Ectodermal cell (in vitro differentiated cells): ENCODE data around the gene LINGO3.

ENCODE experiments used
- H3K27ac ChIP-seq: 2 replicates; pipeline ENCODE4 v1.7.0; 2013; ENCODE audit warnings: mild to moderate bottlenecking, low read depth, low read length; ENCODE audit not compliant: insufficient read depth, poor library complexity, severe bottlenecking
- H3K27me3 ChIP-seq: 2 replicates; pipeline ENCODE4 v1.7.0; 2013; ENCODE audit warnings: mild to moderate bottlenecking, low read length; ENCODE audit not compliant: insufficient read depth, control insufficient read depth, poor library complexity, severe bottlenecking
- H3K36me3 ChIP-seq: one replicate; pipeline ENCODE4 v1.7.0; 2013; ENCODE audit warnings: low read length; ENCODE audit not compliant: control insufficient read depth, insufficient read depth
- H3K4me1 ChIP-seq: one replicate; pipeline ENCODE4 v1.7.0; 2013; ENCODE audit warnings: low read length; ENCODE audit not compliant: control insufficient read depth, insufficient read depth
- H3K4me3 ChIP-seq: 2 replicates; pipeline ENCODE4 v1.7.0; 2013; ENCODE audit warnings: low read depth, low read length, control low read depth; ENCODE audit not compliant: insufficient read depth
- H3K9me3 ChIP-seq: 2 replicates; pipeline ENCODE4 v1.7.0; 2013; ENCODE audit warnings: mild to moderate bottlenecking, low read length, moderate library complexity; ENCODE audit not compliant: control insufficient read depth
- WGBS, 2 experiments: methylation state at CpG; one replicate each; pipeline ENCODE4 v1.1.7; 2013; ENCODE audit warnings: missing lambda C conversion rate in 2 of 2; 5-methylcytosine and 5-hydroxymethylcytosine counted together

LINGO3 gene

DNA sequence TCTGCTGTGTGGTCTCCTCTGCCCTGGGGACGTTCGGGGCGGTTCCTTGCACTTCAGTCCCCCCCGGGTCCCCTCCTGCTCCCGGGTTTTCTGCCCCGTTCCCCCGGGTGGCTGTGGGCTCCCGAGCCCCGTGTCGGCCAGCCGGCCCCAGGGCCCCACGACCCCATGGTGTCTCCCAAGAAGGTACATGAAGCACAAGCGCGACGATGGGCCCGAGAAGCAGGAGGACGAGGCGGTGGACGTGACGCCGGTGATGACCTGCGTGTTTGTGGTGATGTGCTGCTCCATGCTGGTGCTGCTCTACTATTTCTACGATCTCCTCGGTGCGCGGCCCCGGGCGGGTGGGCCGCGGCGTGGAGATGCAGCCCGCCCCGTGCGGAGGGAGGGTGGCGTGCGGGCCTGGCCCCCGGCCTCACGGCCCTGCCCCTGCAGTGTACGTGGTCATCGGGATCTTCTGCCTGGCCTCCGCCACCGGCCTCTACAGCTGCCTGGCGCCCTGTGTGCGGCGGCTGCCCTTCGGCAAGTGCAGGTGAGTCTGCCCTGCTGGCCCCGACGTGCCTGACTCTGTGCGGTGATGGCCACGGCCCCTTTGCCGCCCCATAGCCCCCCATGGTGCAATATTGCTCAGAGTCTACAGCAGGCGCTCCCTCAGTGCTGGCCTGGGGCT is 31.8 kb upstream of the LINGO3 start:
- 94% methylated on average over 52 of the region's 52 CpGs for WGBS, 2 experiments
- H3K4me3 ChIP-seq = no peak overlapping the region
- no peaks in the 10 kb centered on the region for H3K9me3 ChIP-seq
- H3K36me3 ChIP-seq = no peaks in the 10 kb centered on the region
- H3K4me1 ChIP-seq = peaks cover 5% of the 10 kb centered on the region
- no peaks in the 10 kb centered on the region for H3K27me3 ChIP-seq
- H3K27ac ChIP-seq = no peak overlapping the region

DNA sequence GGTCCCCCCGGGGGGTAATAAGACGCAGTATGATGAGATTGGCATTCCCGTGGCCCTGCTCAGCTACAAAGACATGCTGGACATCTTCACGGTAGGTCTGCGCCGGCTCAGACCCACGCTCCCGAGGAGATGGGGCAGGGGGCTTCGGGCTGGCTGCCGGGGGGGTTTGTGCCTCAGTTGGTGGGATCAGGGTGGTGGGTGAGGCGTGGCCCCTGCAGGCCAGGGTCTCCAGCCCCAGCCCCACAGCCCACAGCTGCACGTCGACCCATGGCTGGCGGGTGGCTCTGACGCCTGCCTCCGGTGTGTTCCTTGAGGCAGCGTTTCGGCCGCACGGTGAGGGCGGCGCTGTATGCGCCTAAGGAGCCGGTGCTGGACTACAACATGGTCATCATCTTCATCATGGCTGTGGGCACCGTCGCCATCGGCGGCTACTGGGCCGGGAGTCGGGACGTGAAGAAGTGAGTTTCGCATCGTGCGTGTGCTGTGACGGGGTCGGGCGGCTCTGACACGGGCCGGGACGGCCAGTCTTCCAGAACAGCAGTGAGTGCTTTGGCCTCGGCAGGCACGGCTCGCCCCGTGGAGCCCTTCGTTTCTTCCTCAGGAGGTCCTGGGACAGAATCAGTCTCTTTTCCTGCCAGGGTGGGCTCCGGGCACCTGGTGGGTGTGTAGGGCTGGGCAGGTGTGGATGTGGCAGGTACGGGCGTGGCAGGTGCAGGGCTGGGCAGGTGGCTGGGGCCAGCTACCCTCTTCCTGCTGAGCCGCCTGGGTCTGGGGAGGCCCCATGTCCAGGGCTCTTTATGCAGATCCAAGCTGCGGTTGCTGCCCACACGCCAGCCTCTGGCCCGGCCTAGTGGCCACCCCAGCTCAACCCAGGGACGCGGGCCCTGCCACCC is 31.0 kb upstream of the LINGO3 start:
- Histone ChIP-seq H3K4me3 (no peak overlapping the region), H3K4me1 (peaks cover 5% of the 10 kb centered on the region), H3K36me3 (no peaks in the 10 kb centered on the region), H3K9me3 (no peaks in the 10 kb centered on the region), H3K27ac (no peak overlapping the region), H3K27me3 (no peaks in the 10 kb centered on the region)
- WGBS, 2 experiments = 96% methylated on average over 54 of the region's 54 CpGs

DNA sequence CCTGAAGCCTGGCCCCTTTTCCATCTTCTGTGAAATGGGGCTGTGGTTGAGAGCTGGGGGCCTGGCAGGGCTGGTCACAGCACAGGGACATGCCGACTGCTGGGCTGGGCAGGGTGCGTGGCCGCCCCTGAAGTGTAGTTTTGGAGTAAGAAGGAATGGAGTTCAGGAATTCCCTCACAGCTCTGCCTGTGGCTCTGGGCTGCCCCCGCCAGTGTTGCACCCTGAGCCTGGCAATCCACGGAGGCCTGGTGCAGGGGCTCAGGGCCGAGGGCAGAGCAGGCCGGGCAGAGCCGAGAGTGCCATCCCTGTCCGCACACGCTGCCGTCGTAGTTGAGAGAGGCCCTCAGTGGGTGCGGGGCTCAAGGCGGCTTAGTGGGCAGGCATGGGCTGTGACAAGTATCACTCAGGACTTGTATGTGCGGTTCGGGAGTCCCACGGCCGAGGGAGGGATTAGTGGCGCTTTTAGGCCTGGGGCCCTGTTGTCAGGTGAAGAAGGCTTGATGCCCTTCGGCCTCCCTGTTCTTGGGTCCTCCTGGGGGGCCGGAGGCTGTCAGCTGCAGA is 30.2 kb upstream of the LINGO3 start:
- no peak overlapping the region for H3K27ac ChIP-seq
- H3K9me3 ChIP-seq = no peaks in the 10 kb centered on the region
- 96 to 97% methylated on average over 21 of the region's 21 CpGs for WGBS, 2 experiments
- no peaks in the 10 kb centered on the region for H3K36me3 ChIP-seq
- H3K27me3 ChIP-seq = no peaks in the 10 kb centered on the region
- H3K4me3 ChIP-seq = no peak overlapping the region
- peaks cover 5% of the 10 kb centered on the region for H3K4me1 ChIP-seq

DNA sequence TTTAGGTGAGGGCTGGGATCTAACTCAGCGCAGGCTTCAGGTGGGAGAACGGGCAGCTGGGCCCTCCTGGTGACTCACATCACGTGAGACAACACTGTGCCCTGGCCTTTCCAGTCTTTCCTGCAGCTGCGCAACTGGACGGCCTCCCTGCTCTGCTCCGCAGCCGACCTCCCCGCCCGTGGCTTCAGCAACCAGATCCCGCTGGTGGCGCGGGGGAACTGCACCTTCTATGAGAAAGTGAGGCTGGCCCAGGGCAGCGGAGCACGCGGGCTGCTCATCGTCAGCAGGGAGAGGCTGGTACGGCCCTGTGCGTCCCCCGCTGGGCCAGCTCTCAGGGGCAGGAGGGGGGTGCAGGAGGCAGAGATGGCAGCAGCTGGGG is 29.4 kb upstream of the LINGO3 start:
- Histone ChIP-seq H3K27ac (peak overlapping the region; percentile 2), H3K4me3 (no peak overlapping the region), H3K27me3 (no peaks in the 10 kb centered on the region), H3K4me1 (peaks cover 5% of the 10 kb centered on the region), H3K9me3 (no peaks in the 10 kb centered on the region), H3K36me3 (no peaks in the 10 kb centered on the region)
- WGBS, 2 experiments = 61 to 66% methylated on average over 19 of the region's 19 CpGs

DNA sequence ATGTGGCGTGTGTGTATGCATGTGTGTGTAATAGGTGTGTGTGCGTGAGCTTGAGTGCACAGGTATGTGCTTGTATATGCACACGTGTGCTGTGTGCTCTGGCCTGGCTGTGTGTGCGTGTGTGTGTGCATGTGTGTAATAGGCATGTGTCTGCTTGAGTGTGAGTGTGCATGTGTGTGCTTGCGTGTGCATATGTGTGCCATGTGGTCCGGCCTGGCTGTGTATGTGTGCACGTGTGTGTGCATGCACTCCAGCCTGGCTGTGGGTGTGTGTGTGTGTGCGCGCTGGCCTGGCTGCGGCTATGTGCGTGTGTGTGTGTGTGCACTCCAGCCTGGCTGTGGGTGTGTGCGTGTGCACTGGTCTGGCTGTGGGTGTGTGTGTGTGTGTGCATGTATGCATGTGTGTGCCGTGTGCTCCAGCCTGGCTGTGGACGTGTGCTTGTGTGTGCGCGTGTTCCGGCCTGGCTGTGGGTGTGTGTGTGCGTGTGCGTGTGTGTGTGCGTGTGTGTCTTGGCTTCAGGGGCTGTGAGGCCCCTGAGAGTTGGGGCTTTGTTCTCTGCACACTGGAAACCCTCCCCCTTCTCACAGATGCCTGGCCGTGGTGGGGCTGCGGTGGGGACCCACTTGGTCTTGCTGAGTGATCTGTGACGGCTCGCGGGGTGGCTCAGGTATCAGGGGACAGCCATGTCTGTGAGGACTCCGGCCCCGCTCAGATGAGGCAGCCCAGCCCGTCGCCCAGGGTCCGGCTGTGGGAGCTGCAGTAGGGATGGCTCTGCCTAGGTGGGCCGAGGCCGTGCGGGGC is 28.8 kb upstream of the LINGO3 start:
- H3K9me3 ChIP-seq = no peaks in the 10 kb centered on the region
- WGBS, 2 experiments = 90 to 93% methylated on average over 33 of the region's 33 CpGs
- H3K4me3 ChIP-seq = no peak overlapping the region
- H3K36me3 ChIP-seq = no peaks in the 10 kb centered on the region
- peak overlapping the region; percentile 2 for H3K27ac ChIP-seq
- peaks cover 5% of the 10 kb centered on the region for H3K4me1 ChIP-seq
- H3K27me3 ChIP-seq = no peaks in the 10 kb centered on the region

DNA sequence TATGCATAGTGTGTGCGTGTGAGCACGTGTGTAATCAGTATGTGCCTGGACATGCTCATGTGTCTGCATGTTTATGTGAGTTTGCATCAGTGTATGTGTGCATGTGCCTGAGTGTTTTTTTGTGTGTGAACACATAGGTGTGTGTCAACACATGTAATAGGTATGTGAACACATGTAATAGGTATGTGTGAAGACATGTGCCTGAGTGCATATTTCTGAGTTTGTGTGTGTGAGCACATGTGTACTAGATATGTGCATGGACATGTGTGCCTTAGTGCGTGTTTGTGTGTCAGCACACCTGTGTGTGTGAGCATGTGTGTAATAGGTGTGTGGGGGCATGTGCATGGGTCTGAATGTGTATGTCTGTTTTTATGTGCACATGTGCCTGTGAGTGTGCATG is 27.9 kb upstream of the LINGO3 start:
- 96 to 98% methylated on average over 3 of the region's 3 CpGs for WGBS, 2 experiments
- no peaks in the 10 kb centered on the region for H3K36me3 ChIP-seq
- no peaks in the 10 kb centered on the region for H3K9me3 ChIP-seq
- H3K4me1 ChIP-seq = peaks cover 11% of the 10 kb centered on the region
- no peak overlapping the region for H3K27ac ChIP-seq
- no peak overlapping the region for H3K4me3 ChIP-seq
- H3K27me3 ChIP-seq = no peaks in the 10 kb centered on the region

DNA sequence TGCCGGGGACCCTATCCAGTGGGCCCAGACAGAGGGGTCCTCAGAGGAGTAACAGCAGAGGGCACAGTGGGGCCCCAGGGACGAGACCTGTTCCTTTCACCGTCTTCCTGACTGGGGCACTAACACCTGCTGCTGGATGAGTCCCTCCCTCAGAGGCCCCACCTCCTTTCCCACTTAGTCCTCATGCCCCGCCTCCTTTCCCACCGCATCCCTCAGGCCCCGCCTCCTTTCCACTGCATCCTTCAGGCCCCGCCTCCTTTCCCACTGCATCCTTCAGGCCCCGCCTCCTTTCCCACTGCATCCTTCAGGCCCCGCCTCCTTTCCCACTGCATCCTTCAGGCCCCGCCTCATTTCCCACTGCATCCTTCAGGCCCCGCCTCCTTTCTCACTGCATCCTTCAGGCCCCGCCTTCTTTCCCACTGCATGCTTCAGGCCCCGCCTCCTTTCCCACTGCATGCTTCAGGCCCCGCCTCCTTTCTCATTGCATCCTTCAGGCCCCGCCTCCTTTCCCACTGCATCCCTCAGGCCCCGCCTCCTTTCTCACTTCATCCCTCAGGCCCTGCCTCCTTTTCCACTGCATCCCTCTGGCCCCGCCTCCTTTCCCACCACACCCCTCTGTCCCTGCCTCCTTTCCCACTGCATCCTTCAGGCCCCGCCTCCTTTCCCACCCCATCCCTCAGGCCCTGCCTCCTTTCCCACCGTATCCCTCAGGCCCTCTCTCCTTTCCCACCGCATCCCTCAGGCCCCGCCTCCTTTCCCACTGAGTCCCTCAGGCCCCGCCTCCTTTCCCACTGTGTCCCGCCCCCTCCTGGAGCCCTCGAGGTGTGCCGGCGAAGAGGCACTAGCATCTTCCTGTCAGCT is 27.3 kb upstream of the LINGO3 start:
- Histone ChIP-seq H3K27me3 (no peaks in the 10 kb centered on the region), H3K36me3 (no peaks in the 10 kb centered on the region), H3K27ac (no peak overlapping the region), H3K4me1 (peaks cover 17% of the 10 kb centered on the region), H3K4me3 (no peak overlapping the region), H3K9me3 (no peaks in the 10 kb centered on the region)
- 93 to 94% methylated on average over 26 of the region's 26 CpGs for WGBS, 2 experiments

DNA sequence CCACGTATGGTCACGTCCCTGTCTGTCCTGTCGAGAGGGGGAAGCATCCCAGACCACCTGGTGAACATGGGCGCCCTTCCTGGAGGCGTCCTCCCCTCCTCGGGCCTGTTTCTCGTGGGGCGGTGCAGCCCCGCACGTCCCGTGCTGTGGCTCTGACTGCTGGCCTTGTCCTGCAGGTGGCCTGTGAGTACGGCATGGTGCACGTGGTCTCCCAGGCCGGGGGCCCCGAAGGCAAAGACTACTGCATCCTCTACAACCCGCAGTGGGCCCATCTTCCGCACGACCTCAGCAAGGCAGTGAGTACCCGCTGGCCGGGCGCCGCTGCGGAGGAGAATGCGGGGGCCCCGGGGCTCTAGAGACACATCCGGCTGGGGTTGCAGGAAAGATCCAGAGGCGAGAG is 26.5 kb upstream of the LINGO3 start:
- no peaks in the 10 kb centered on the region for H3K36me3 ChIP-seq
- WGBS, 2 experiments = 96 to 97% methylated on average over 27 of the region's 27 CpGs
- H3K9me3 ChIP-seq = no peaks in the 10 kb centered on the region
- H3K4me1 ChIP-seq = peaks cover 18% of the 10 kb centered on the region
- no peak overlapping the region for H3K27ac ChIP-seq
- H3K27me3 ChIP-seq = no peaks in the 10 kb centered on the region
- H3K4me3 ChIP-seq = no peak overlapping the region

DNA sequence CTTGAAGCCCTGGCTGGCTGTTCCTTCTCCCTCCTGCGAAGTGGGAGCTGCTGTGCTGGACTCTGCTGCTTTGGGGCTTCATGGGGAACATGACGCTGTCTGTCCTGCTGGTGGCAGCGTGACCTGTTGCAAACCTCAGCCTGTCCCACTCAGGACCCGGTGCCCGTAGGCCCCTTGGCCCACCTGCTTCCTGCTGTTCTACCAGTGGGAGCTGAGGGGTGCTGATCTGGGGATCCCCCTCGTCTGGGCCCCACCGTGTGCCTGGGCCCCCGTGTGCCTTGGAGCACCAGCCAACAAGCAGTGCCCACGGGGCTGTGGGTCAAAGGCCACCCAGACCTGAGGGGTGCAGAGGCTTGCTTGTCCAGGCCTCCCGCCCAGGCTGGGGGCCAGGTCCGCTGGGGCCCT is 25.9 kb upstream of the LINGO3 start:
- Histone ChIP-seq H3K36me3 (no peaks in the 10 kb centered on the region), H3K9me3 (no peaks in the 10 kb centered on the region), H3K27me3 (no peaks in the 10 kb centered on the region), H3K4me3 (no peak overlapping the region), H3K4me1 (peaks cover 18% of the 10 kb centered on the region), H3K27ac (no peak overlapping the region)
- WGBS, 2 experiments = 88 to 89% methylated on average over 11 of the region's 11 CpGs
